ENCODE data around the gene LITAF.
A peak's percentile ranks its signal among the peaks of the same experiment; 100 is the strongest.

Gene LITAF

DNA sequence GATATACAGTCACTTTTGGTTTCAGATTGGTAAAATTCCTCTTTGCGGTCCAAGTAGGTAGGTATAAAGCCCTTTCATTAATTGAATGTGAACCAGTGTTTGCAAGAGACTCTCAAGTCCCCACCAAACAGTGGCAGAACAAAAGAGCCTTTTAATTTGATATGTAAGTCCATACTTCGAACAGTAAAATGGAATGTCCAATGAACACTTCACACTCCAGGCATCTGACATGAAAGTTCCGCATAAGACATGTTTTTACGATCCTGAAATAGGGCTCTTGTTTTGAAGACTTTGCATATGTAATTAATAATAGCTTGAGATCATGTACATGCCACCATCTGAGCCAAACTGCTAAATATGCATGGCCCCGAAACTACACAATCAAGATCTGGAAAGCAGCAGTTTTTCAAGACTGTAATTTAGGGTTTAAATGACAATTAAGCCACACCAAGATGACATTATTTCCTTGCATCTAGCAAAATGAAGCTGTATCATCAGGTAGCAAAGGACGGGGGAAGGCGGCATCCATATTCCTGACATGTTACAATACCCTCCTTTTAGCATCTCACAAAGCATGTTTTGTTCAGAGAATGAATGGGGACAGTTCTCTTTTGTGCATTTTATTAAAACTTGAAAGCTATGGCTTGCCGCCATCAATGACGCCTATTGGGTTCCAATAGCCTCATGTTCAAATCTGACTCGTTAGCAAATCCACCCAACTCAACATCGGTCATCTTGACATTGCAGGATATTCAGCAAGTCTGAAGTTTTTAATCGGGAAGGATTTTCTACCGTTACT is 39.4 kb downstream of the LITAF start:
- no peak for DNase-seq

DNA sequence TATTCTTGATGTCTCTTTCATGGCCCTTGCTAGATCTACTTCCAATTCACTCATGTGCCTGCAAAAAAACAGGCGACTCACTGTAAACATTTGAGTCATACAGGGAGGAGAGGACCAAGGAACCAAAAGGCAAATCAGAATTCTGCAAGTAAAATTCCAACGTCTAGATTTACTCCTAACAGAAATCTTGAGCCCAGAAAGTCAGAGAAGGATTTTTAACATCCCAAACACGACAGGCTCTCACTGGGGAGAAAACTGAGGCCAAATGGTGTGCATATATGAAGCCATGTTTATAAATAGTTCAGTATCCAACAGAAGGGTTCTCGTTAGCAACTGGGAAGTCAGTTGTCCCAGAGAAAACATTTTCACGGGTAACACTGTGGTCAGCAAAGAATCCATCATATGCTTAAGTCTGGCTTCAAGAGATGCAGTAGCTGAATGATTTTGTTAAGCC is 40.1 kb downstream of the LITAF start:
- no peak for DNase-seq

DNA sequence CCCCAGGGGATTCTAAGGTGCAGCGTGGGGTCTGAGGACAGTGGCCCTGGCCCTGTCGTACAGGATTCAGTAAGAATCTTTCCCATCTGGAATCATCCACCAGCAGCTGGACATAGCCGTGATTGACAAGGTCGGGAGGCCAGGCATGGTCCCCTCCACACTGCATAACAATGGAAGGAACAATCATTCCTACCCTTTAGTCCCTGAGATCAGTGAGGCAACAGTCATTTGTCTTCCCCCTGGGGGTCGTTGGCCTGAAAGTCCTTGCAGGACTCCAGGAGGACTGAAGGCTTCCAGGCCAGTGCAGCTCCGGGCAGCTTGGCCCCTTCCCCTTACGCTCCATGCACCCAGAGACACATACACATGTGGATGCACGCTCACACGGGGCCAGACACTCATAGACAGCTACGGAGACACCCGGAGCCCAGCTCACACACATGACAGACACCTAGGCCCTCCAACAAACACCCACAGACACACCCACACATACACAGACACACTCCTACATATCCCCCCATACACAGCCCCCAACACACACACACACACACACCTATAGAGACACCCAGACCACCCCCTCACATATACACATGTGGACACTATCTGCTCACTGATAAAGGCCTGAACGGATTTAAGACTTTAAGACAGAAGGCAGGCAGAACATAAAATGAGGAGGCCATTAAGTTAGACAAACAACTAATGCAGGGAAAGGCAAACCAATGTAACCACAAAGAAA is 42.9 kb downstream of the LITAF start:
- no peak for DNase-seq

DNA sequence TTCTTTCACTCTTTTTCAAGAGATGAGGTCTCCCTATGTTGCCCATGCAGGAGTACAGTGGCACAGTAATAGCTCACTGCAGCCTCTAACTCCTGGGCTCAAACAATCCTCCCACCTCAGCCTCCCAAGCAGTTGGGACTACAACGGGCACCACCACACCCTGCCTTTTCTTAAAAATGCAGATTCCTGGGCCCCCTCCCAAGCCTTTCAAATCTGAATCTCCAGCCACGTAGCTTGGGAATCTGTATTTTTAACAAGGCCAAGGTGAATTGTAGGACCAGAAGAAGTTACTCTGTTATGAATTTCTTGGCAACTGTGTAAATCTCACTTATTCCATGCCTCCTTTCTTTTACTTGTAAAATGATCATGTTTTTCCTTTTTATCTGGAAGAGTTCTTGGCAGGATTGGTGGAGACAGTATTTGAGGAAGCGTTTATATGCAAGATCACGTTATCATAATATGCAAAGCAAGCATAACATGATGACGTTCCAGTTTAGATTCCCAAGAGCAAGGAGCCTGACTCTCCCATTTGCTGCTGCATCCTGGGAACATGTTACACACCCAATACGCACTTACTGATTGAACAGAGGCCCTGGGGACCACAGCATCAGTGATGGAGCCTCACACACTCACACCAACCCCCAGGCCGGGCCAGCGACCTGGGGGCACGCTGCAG is 44.5 kb downstream of the LITAF start:
- DNase-seq, result no peak

DNA sequence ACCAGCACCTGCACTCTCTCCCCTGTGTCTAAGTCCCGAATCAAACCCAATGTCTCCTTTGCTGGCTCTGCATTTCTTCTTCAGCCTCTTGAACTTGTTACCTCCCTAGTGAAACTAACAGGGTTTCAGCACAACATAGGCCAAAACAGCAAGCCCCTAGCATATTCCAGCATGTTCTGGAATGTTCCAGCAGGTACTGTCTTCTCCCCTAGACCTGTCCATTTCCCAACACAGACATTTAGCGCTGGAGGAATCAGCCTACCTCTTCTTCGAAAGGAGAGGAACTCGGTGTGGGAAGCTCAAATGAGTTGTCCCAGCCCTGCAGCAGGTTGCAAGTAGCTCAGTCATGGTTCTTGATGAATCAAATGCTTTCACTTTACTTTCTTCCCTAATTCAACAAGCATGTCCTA is 47.1 kb downstream of the LITAF start:
- DNase-seq, result no peak

DNA sequence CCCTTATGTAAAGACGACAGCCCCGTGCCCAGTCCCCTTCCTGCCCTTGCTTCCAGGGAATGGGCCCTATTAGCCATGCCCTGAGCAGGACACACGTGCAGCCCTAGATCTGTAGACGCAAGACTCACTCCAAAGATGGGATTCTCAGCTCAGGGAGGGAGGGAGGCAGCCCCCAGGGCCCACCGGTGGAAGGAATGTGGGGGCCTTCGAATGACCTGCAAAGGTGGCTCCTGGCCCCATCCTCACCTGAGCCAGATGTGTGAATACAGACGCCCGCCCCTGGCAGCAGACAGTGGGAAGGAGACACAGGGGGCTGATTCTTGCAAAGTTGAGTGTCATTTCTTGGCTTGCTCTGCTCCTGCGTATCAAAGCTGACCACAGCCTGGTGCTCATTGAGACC is 47.8 kb downstream of the LITAF start:
- no peak for DNase-seq

DNA sequence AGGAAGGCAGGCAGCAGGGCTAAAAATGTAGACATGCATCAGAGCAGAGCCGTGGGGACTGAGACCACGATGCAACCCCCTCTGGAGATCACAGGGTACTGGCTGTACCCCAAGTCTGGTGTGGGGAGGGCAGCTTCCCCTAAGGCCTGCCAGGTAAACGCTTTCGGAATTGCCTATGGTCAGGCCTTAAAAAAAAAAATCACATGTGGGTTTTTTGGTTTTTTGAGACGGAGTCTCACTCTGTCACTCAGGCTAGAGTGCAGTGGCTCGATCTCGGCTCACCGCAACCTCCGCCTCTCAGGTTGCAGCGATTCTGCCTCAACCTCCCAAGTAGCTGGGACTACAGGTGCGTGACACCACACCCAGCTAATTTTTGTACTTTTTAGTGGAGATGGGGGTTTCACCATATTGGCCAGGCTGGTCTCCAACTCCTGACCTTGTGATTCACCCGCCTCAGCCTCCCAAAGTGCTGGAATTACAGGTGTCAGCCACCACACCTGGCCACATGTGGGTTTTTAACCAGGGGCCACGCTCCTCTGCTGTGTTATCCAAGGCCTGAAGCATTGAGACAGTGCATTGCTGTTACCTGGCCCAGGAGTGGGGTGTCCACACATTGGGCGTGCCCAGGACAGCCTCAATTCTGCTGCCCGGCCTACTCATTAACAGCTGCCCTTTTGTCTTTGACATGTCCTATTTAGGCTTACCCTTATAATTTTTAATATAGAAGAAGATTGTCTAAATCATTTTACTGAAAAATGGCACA is 50.4 kb downstream of the LITAF start:
- DNase-seq, result no peak

DNA sequence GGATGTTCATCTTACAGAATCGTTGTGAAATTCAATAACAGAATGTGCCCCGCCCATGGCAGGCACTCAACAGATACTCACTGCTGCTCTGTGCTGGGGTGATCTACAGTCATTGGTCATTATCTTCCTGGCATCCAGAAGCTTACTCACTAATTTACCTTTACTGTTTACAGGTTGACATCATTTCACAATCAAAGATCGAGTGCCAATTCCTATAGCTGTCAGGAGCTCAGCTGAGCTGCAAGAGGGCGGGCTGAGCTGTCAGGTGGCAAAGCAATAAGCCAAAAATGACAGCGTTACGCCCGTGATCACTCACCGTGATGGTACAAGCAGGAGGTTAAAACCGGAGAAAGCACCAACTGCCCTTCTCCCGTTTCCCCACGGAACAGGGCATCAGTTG is 51.2 kb downstream of the LITAF start:
- peak; percentile 18 for DNase-seq

DNA sequence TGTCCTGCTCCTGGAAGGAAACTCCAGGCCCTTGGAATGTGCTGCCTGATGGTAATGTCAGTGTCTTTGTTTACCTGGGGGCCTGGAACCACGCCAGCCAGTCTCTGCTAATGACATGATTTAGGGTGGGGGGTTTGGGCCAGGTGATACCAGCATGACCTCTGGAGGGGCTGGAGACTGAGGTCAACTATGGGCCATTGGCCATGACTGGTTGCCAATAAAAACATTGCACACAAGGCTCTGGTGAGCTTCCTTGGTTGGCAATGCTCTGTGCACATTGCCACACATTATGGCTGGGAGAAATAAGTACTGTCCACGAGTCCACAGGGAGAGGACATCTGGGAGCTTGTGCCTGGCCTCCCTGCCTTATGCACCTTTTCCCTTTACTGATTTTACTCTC is 52.5 kb downstream of the LITAF start:
- DNase-seq, result no peak

DNA sequence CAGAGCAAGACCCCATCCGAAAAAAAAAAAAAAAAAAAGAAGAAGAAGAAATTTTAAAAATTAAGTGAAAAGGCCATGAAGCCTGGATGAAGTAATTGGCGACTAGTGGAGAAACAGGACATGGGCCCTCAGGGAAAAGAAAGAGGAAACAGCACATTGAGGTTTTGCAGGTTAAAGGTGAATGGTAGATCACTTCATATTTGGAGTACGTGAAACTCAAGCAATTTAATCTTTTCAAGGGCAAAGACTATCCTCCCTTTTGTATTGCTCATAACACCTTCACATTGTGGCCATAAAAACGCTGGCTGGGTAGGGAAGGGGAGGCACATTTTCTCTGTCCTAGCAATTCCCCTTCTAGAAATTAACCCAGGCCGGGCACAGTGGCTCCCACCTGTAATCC is 53.1 kb downstream of the LITAF start:
- DNase-seq, result no peak

DNA sequence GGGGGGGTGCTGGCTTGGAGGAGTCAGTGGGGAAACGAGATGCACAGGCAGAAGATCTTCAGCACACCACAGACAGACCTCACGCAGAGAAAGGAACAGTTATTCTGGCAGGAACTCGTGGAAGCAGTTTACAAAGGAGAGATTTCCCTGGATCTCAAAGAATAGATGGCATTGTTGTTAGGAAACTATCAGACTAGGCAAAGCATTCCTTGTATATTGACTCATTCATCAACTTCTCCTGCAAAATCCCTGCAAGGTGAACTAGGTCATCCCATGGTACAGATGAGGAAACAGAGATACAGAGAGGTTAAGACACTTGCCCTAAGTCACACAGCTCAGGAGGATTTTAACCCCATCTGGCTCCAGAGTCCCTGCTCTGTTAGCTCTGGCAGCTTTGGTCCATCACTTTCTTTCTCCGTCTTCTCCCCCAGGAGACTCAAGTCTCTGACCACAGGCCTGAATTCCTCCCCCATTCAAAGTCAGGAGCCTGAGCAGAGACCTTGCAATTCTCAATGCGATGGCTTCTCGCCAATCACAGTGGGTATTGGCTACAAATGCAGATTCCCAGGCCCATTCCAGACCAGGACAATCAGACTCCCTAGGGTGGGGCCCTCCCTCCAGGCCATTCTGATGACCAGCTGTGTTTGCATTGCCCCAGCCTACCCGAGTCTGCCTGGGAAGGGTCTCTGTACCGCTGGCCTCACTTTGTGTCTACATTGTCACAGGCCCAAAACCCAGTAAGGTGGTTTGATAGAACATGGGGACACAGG is 56.4 kb downstream of the LITAF start:
- no peak for DNase-seq

DNA sequence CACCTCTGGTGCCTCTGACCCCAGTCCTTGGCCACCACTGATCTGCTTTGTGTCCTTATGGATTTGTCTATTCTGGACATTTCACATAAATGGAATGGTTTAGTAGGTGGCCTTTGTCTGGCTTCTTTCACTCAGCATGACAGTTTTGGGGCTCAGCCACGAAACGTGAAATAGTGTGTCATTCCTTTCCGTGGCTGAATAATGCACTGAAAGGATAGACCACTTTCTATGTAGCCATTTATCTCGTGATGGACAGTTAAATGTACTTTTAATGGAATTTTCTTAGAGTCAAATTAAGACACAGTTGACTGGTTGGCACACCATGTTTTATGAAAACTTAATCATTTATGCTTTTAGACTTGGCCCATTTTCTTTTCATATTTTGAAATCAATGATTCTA is 57.4 kb downstream of the LITAF start:
- DNase-seq, result no peak

DNA sequence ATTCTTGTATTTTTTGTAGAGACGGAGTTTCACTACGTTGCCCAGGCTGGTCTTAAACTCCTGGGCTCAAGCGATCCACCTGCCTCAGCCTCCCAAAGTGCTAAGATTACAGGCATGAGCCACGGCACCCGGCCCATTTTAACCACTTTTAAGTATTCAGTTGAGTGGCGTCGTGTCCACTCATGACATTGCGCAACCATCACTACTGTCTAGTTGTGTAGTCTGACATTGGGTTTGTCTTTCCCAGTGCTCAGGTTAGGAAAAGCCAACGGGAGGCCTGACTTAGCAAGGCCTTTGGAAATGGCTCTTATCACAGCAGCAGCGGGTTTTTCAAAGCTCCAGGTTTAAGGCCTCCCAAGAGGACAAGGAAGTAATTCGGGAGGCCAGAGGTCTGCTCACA is 58.7 kb downstream of the LITAF start:
- DNase-seq, result no peak

DNA sequence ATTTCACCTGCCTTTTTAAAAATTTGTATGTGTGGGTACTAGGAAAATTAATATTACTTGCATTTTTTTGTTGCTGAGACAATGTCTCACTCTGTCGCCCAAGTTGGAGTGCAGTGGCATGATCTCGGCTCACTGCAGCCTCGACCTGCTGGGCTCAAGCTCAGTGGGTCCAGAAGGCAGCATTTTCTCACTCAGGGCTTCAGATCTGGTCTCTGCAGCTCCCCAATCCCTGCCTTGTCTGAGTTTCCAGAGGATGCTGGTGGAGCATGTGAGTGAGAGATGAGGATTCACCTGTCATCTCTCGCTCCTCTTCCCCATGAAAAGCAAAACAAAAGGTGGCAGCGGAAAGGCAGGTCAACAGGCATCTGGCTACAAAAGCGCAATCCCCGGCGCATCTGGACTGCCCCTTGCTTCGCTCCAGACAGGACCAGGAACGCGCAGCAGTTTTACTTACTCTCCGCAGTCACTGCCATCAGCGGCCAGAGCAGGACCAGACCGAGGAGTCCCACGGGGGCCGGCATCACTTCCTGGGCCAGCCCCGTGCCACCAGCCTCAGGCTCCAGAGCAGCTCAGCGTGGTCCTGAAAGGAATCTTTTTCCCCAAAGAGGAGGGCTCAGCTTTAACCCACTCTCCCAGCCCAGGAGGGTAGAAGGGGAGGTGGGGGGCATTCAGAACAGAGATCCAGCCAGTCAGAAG is 59.9 kb downstream of the LITAF start:
- DNase-seq, result no peak

DNA sequence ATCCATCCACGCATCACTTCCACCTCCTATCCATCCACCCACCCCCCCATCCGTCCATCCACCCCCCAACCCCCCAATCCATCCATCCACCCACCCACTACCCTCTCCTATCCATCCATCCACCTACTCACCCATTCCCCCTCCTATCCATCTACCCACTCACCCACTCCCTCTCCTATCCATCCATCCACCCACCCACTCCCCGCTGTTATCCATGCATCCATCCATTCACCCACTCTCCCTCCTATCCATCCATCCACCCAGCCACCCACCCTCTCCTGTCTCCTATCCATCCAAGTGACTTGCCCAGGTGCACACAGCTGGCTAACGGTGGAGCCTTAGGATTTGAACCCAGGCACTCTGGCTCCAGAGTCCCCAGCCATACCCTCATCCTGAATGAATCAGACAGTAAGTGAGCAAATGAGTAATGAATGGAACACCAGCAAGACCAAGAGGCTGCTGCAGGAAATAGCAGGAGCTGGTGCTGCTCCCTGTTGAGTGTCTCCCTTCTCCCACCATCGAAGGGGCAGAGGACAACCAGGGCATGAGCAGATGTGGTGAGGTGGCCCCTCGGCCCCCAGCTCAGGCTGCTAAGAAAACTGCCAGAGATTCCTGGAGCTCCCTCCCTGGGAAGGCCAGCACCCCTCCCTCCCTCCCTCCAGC is 62.5 kb downstream of the LITAF start:
- DNase-seq, result no peak

DNA sequence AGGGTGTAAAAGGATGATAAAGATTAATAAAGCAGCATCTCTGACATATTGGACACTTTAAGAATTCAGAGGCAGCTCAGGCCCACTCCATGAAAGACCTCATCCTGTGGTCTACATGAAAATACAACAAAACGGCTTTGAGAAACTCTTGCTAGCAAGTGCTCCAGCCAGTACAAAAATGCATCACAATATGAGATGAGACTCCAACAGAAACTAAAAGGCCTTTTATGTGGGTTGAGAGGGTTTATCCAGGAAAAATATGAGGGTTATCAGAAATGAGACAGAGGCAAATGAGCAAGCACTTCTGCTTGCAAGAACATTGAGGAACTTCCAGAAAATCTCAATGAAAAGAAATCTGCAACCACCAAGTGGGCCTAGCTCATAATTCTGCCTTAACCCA is 65.7 kb downstream of the LITAF start:
- DNase-seq, result no peak

DNA sequence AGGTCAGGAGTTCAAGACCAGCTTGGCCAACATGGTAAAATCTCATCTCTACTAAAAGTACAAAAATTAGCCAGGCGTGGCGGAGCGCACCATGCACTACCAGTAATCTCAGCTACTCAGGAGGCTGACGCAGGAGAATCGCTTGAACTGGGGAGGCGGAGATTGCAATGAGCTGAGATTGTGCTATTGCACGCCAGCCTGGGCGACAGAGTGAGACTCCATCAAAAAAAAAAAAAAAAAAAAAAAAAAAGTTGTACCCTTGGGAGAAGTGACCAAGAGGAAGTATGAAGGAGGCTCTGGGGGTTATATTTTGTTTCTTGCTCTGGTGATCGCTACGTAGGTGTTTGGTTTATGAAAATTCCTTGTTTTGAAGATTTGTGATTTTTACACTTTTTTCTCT is 66.3 kb downstream of the LITAF start:
- DNase-seq, result no peak

DNA sequence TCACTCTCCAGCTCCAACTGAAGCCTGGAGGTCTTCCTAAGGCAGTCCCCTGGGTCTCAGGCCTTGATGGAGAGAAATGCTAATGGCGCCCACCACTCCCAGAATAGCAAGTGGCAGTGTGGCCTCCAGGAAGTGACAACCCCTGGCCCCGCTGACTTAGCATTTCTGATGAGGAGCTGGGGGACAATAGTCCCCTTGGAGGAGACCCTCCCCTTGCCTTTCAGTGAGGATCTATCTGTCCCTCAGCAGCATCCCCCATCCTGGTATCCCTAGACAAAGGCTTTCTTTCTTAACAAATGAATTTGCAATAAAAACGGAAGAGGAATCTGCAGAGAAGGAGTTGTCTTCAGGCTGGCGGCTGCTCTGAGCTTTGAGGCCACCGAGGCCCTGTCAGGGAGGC is 68.8 kb downstream of the LITAF start:
- DNase-seq, result no peak

DNA sequence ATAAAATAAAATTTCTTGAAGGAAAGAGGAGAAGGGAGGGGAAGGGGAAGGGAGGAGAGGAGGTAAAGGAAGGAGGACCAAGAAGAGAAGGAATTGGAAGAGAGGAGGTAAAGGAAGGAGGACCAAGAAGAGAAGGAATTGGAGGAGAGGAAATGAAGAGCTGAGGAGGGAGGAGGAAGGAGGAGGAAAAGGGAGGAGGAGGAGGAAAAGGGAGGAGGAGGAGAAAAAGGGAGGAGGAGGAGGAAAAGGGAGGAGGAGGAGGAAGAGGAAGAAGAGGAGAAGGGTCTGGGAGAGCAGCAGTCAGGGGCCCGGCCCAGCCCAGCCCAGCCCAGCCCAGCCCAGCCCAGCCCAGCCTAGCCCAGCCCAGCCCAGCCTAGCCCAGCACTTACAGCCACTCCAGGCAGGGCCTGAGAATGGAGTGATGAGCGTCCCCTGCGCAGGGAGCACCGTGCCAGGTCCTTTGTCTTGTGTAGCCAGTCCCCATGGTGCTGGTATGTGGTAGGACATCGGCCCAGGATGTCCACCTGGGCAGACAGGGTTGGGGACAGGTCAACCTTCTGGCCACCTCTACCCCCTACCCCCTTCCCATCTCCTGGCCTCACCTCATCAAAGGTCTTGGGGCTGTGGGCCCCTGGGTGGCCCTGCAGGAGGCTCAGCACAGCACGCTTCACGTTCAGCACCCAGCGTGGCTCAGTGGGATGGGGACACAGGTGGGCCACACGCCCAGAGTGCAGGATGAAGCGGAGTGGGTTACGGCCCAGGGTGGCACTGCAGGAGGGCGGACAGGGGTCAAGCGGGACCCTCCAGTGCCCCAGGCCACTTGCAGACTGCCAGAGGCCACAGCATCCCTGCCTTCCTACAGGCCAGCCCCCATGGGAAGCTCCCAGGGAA is 70.9 kb downstream of the LITAF start:
- no peak for DNase-seq

DNA sequence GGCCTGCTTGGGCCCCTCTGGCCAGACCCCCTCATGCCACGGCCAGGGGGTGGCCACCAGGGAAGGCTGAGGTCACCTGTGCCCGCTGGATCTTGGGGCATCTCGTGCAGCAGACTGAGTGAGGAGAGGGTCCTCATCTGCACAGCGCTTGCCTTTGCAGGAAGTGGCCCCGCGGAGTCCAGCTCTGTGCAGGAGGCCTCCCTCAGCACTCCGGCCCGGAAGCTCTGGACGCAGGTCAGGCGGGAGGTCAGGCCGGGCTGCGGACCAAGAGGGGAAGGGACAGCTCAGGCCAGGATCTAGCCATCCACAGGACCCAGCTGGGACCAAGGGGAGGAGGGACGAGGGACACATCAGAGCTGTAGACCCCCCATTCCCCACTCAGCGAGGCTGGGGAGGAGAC is 72.4 kb downstream of the LITAF start:
- no peak for DNase-seq
